ENCODE measurements around the gene WHRN.
A peak's percentile ranks its signal among the peaks of the same experiment; 100 is the strongest.

Gene WHRN

DNA sequence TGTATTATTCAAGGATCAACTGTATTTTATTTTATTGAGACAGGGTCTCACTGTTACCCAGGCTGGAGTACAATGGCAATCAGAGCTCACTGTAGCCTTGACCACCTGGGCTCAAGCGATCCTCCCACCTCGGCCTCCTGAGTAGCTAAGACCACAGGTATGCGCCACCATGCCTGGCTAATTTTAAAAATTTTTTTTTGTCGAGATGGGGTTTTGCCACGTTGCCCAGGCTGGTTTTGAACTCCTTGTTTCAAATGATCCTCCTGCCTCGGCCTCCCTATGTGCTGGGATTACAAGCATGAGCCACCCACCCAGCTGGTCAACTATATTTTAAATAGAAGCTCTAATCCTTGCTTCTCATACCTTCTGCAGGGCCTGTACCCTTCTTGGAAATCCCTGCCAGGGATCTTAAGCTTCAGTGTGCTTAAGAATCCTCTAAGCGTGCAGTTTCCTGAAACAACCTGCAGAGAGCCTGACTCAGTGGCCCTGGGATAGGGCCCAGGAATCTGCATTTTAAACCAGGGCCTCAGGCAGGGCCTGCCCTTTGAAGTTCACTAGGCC is 120.4 kb downstream of the WHRN start:
- TF ChIP-seq, protein P1, sequence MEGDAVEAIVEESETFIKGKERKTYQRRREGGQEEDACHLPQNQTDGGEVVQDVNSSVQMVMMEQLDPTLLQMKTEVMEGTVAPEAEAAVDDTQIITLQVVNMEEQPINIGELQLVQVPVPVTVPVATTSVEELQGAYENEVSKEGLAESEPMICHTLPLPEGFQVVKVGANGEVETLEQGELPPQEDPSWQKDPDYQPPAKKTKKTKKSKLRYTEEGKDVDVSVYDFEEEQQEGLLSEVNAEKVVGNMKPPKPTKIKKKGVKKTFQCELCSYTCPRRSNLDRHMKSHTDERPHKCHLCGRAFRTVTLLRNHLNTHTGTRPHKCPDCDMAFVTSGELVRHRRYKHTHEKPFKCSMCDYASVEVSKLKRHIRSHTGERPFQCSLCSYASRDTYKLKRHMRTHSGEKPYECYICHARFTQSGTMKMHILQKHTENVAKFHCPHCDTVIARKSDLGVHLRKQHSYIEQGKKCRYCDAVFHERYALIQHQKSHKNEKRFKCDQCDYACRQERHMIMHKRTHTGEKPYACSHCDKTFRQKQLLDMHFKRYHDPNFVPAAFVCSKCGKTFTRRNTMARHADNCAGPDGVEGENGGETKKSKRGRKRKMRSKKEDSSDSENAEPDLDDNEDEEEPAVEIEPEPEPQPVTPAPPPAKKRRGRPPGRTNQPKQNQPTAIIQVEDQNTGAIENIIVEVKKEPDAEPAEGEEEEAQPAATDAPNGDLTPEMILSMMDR (IDR thresholded peaks at IDR 0.05; ENCODE audit: insufficient read depth, low read depth, low read length, missing control alignments), result no peak
- peak overlapping the region; percentile 55 for H3K4me3 ChIP-seq (ENCODE audit: low read depth, low read length)

DNA sequence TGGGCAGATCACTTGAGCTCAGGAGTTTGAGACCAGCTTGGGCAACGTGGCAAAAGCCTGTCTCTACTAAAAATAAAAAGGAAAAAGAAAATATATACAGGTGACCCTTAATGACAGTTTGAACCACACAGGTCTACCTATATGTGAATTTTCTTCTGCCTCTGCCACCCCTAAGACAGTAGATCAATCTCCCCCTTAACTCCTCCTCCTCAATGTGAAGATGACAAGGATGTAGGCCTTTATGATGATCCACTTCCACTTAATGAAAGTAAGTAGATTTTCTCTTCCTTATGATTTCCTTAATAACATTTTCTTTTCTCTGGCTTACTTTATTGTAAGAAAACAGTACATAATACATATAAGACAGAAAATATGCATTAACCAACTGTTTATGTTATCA is 120.9 kb downstream of the WHRN start:
- TF ChIP-seq, protein P1 (IDR thresholded peaks at IDR 0.05; ENCODE audit: insufficient read depth, low read depth, low read length, missing control alignments), result no peak
- DNase-seq (ENCODE audit: low read depth), result no peak
- H3K4me3 ChIP-seq (ENCODE audit: low read depth, low read length), result peak overlapping the region; percentile 55

More for the DNA sequence above, 120.4 kb downstream of the WHRN start:
- no peak for DNase-seq (ENCODE audit: low read depth)

DNA sequence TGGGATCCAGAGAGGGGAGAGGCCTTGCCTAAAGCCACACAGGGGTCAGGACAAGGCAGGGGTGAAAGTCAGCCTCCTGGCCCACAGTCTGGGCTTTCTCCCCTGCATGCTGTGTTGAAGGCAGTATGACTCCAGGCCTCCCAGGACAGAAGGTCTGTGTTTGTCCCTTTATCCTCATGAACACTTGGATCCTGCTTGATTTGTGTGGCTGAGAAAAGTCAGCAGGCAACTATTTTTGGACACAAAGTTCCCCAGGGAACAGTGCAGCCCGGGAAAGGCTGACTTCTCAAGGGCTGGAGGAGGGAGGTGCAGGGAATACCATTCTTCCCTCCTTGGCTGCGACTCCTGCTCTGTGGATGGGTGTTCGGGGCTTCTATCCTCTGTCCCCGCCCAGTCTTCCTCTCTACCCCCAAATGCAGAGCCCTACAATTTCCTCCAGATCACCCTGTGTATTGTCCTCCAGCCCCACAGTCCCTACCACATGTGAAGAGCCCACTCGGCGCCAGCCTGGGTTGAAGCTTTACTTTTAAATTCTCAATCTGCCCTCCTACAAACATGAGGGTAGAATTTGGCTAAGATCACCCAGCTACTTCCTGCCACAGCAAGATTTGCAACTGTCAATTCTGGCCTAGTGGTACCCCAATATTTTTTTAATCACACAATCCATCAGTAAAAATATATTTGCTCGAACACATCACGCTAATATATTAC is 121.6 kb downstream of the WHRN start:
- peak overlapping the region; percentile 55 for H3K4me3 ChIP-seq (ENCODE audit: low read depth, low read length)
- TF ChIP-seq, protein P1 (IDR thresholded peaks at IDR 0.05; ENCODE audit: insufficient read depth, low read depth, low read length, missing control alignments), result no peak
- no peak for DNase-seq (ENCODE audit: low read depth)

DNA sequence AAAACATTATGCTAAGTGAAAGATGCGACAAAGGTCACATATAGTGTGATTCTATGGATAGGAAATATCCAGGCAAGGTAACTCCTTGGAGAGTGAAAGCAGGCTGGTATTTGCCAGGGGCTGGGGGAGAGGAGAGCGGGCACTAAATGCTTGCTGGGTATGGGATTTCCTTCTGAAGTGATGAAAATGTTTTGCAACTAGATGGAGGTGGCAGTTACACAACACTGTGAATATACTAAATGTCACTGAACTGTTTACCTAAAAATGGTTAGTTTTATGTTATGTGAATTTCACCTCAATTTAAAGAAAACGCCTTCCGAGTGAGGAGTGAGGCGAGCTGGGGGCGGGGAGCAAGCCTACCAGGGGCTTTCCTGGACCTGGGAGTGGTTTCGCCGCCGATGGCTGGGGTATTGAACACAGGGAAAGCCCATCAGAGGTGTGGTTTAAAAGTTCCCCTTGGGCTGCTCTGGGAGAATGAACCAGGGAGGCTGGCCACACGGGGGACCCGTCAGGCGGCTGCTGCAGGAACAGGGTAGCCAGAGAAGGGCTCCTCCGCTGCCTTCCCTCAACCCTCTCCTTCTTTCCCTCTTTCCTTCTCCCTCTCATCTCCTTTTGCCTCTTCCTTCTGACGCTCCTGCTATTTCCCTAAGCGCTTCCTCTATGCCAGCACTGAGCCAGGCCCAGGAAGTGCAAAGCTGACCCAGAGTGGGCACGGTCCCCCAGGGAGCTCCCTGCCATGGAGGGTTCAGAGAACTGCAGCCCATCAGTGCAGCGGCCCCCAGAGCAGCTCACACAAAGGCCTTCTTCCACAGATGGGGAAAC is 122.4 kb downstream of the WHRN start:
- TF ChIP-seq, protein P1 (IDR thresholded peaks at IDR 0.05; ENCODE audit: insufficient read depth, low read depth, low read length, missing control alignments), result peak; percentile 17
- H3K4me3 ChIP-seq (ENCODE audit: low read depth, low read length), result peak overlapping the region; percentile 55
- peak; percentile 83 for DNase-seq (ENCODE audit: low read depth)

DNA sequence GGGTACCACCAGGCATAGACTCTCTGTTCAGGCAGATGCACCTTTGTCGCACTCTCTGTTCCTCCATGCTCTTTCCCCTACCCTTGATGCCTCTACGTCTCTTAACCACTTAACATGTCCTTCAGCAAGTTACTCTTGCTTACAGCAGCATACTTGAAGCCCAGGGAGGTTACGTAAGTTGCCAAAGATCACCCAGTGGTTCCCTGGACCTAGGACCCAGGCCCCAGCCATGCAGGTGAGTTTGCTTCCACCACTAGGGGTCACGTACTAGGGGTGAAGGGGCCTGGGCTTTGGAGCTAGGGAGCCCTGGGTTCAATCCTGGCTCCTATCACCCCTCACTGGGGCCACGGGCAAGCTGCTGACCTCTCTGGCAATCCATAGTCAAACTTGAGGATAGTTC is 126.4 kb downstream of the WHRN start:
- TF ChIP-seq, protein P1 (IDR thresholded peaks at IDR 0.05; ENCODE audit: insufficient read depth, low read depth, low read length, missing control alignments), result no peak
- H3K4me3 ChIP-seq (ENCODE audit: low read depth, low read length), result no peak overlapping the region
- no peak for DNase-seq (ENCODE audit: low read depth)

DNA sequence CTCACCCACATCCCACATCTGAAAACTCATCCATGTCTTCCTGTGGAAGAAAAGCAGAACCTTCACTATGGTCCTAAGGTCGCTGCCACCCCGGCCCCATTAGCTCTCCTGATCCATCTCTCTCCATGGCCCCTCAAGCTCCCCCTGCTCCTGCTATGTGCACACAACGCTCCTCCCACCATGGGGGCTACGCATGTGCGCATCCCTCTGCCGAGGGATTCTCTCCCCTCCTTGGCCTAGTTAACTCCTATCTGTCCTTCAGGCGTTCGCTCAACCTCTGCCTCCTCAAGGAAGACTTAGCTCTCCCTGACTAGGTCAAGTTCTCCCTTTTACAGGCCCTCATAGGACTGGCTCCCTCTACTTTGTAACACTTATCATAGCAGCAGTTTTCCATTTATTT is 127.3 kb downstream of the WHRN start:
- TF ChIP-seq, protein P1 (IDR thresholded peaks at IDR 0.05; ENCODE audit: insufficient read depth, low read depth, low read length, missing control alignments), result no peak
- DNase-seq (ENCODE audit: low read depth), result no peak
- H3K4me3 ChIP-seq (ENCODE audit: low read depth, low read length), result no peak overlapping the region

Data from GM12865 (cell line).